ENCODE data around the gene OVOL1. TPM values are rescaled to one million over a fixed set of nuclear protein-coding genes. Genes with fewer than 3 reads are reported as not detected.

The OVOL1 gene
- total and polyA plus RNA-seq, 2 of the 8 experiments (the other 6 are each of a cell fraction or from before 2014, with no cell fraction given) = 2.6 to 3.4 TPM

GRCh38 chr11:65778431-65778900 lies 8.4 kb upstream of the OVOL1 start:
- ChIA-PET CTCF (ENCODE audit: partially characterized antibody) (interaction anchor here (0.9 to 13.2 kb wide), 22 partner anchors 8 to 210 kb away, joined by 3 to 347 read pairs (median 16); partner anchors contain the start of genes CCDC85B, EFEMP2, FIBP and KAT5), POLR2A (ENCODE audit: partially characterized antibody) (interaction anchor here (1.2 to 2.3 kb wide), 5 partner anchors 21 to 81 kb away, joined by 3 to 6 read pairs (median 5); partner anchors contain the start of gene MUS81)
- no peak overlapping the region for H2BK120ac ChIP-seq (replicated peaks; ENCODE audit: low read depth, low read length)
- H3K23ac ChIP-seq (ENCODE audit: insufficient read length) = no peak overlapping the region
- H2BK20ac ChIP-seq (ENCODE audit: low read length) = no peak overlapping the region
- H2BK15ac ChIP-seq (ENCODE audit: low read length) = no peak overlapping the region
- DNase-seq (ENCODE audit: low read depth in 1 of 2, low spot score in 2 of 2) (no peak), FAIRE-seq (no peak)
- H3K79me1 ChIP-seq (ENCODE audit: low read depth, low read length) = 0 out of 2 replicates have a peak, but pooled peaks cover 2% of the 10 kb centered on the region
- H2AFZ ChIP-seq (ENCODE audit: low read length) = no peak overlapping the region
- H2BK12ac ChIP-seq (ENCODE audit: low read depth, low read length) = no peak overlapping the region
- H3K9ac ChIP-seq (replicated peaks in 1 of 4; ENCODE audit: extremely low read depth in 1 of 4, low read depth in 3 of 4, low read length in 3 of 4) = no peak overlapping the region
- H4K8ac ChIP-seq (ENCODE audit: extremely low read depth, insufficient read depth, low read length) = no peak overlapping the region; the same call in 1 of the 2 replicates
- no peak overlapping the region for H3K56ac ChIP-seq (replicated peaks; ENCODE audit: insufficient read length, low read depth, low read length)
- peaks cover 4% of the 10 kb centered on the region; the same call in 1 of the 2 replicates for H3K23me2 ChIP-seq (ENCODE audit: low read depth, low read length)
- H3K4me2 ChIP-seq (ENCODE audit: insufficient read depth in 1 of 2, low read depth in 2 of 2, low read length in 2 of 2) = no peak overlapping the region
- peaks cover 1 to 17% of the 10 kb centered on the region in 2 experiments for H4K20me1 ChIP-seq (replicated peaks in 1 of 2; ENCODE audit: control insufficient read depth in 1 of 2, insufficient read depth in 2 of 2, low read length in 2 of 2)
- H3K27ac ChIP-seq (ENCODE audit: low read depth, low read length) = no peak overlapping the region
- 94% methylated on average over 17 of the region's 20 CpGs; no CpG with 5 or more reads in 1 of the 2 experiments for WGBS, 2 experiments (ENCODE audit: extremely low coverage in 1 of 2, insufficient coverage in 1 of 2, insufficient read length in 1 of 2, insufficient replicate concordance in 2 of 2, low coverage in 1 of 2, low lambda C conversion rate in 2 of 2, missing lambda C conversion rate in 1 of 2)
- H3K27me3 ChIP-seq (replicated peaks in 1 of 4; ENCODE audit: control insufficient read depth in 3 of 4, extremely low read depth in 1 of 4, insufficient read depth in 3 of 4, low read length in 3 of 4) = peaks cover 0 to 15% (median 9%) of the 10 kb centered on the region in 4 experiments; a peak in 4 of 7 replicates
- H4K5ac ChIP-seq (ENCODE audit: insufficient read length, low read depth, low read length) = no peak overlapping the region
- H3K14ac ChIP-seq (ENCODE audit: insufficient read length) = no peak overlapping the region
- no peak overlapping the region for H3K4me3 ChIP-seq (ENCODE audit: extremely low read depth in 1 of 4, insufficient read depth in 2 of 4, low read depth in 3 of 4, low read length in 4 of 4)
- H3K36me3 ChIP-seq (ENCODE audit: control insufficient read depth in 2 of 4, insufficient read depth in 4 of 4, low read length in 3 of 4) = peaks cover 0 to 11% (median 0%) of the 10 kb centered on the region in 4 experiments; a peak in 3 of 8 replicates
- H3K4ac ChIP-seq (replicated peaks; ENCODE audit: insufficient read length, low read depth, low read length) = no peak overlapping the region
- H3K79me2 ChIP-seq (ENCODE audit: control insufficient read depth in 1 of 2, insufficient read depth in 2 of 2, low read length in 2 of 2) = no peaks in the 10 kb centered on the region
- H2AK5ac ChIP-seq (ENCODE audit: low read depth, low read length) = no peak overlapping the region
- H3K9me3 ChIP-seq (ENCODE audit: insufficient read depth in 2 of 2, low read depth in 1 of 2, low read length in 1 of 2) = no peaks in the 10 kb centered on the region
- no peak overlapping the region for H3K18ac ChIP-seq (ENCODE audit: extremely low read depth, low read length)
- H3K4me1 ChIP-seq (replicated peaks in 1 of 4; ENCODE audit: control insufficient read depth in 3 of 4, insufficient read depth in 4 of 4, low read length in 3 of 4) = peaks cover 0 to 11% (median 3%) of the 10 kb centered on the region in 4 experiments; a peak in 6 of 7 replicates
- no peak overlapping the region for H2BK5ac ChIP-seq (ENCODE audit: low read depth, low read length)
- no peak overlapping the region for H4K91ac ChIP-seq (replicated peaks; ENCODE audit: insufficient read length, low read length)
- TF ChIP-seq SP2 (IDR thresholded peaks at IDR 0.05; ENCODE audit: low read length) = no peak
- no peak for TF ChIP-seq JUND (IDR thresholded peaks at IDR 0.05; ENCODE audit: low read length)
- no peak for TF ChIP-seq SP1 (IDR thresholded peaks at IDR 0.05; ENCODE audit: low read depth, low read length)
- no peak for TF ChIP-seq TAF1 (IDR thresholded peaks at IDR 0.05; ENCODE audit: low read depth, low read length)
- TF ChIP-seq SIX5 (IDR thresholded peaks at IDR 0.05; ENCODE audit: low read depth, low read length) = no peak
- TF ChIP-seq SIRT6 (IDR thresholded peaks at IDR 0.05; ENCODE audit: low read length) = no peak
- no peak for TF ChIP-seq KDM1A (IDR thresholded peaks at IDR 0.05; ENCODE audit: borderline replicate concordance, low read length)
- no peak for TF ChIP-seq NRF1 (IDR thresholded peaks at IDR 0.05; ENCODE audit: low read depth, low read length)
- no peak for TF ChIP-seq ATF2 (IDR thresholded peaks at IDR 0.05; ENCODE audit: low read length)
- no peak for TF ChIP-seq CHD2 (IDR thresholded peaks at IDR 0.05; ENCODE audit: low read length)
- TF ChIP-seq NANOG (IDR thresholded peaks at IDR 0.05; ENCODE audit: insufficient read depth, low read depth, low read length, poor library complexity, severe bottlenecking) = no peak
- TF ChIP-seq TAF7 (optimal IDR thresholded peaks at IDR 0.05; ENCODE audit: borderline replicate concordance, low read depth, low read length) = no peak
- no peak for TF ChIP-seq CBX5 (IDR thresholded peaks at IDR 0.05; ENCODE audit: low read depth, low read length)
